AML-193 (cell line): ENCODE results near the gene TMEM150B.

Experiments
- DNase-seq, 2 experiments: peaks; one replicate each; lab custom pipeline; 2025; lab: John Stamatoyannopoulos, UW

Gene TMEM150B

GRCh38 chr19:55305983-55306562 lies 19.1 kb downstream of the TMEM150B start:
- DNase-seq = no peak

GRCh38 chr19:55305491-55305890 lies 19.6 kb downstream of the TMEM150B start:
- no peak for DNase-seq

GRCh38 chr19:55304980-55305379 lies 20.2 kb downstream of the TMEM150B start:
- DNase-seq = no peak

GRCh38 chr19:55304279-55304978 lies 20.7 kb downstream of the TMEM150B start:
- DNase-seq = peak; percentile 11 to 15

- DNase-seq = no peak
Measured at GRCh38 chr19:55303477-55303876, 21.7 kb downstream of the TMEM150B start.

- DNase-seq = no peak
Measured at GRCh38 chr19:55302318-55302703, 22.8 kb downstream of the TMEM150B start.

- DNase-seq = peak; percentile 69 to 73
Measured at GRCh38 chr19:55301459-55302317, 23.5 kb downstream of the TMEM150B start.

- no peak for DNase-seq
Measured at GRCh38 chr19:55300886-55301458, 24.2 kb downstream of the TMEM150B start.

GRCh38 chr19:55299991-55300390 lies 25.1 kb downstream of the TMEM150B start:
- DNase-seq = no peak

- DNase-seq = no peak
Measured at GRCh38 chr19:55297267-55297666, 27.9 kb downstream of the TMEM150B start.

- no peak for DNase-seq
Measured at GRCh38 chr19:55289117-55289796, 35.9 kb downstream of the TMEM150B start.

- no peak for DNase-seq
Measured at GRCh38 chr19:55287361-55288079, 37.6 kb downstream of the TMEM150B start.

GRCh38 chr19:55285229-55285890 lies 39.8 kb downstream of the TMEM150B start:
- no peak for DNase-seq

GRCh38 chr19:55284405-55285058 lies 40.6 kb downstream of the TMEM150B start:
- DNase-seq = no peak

- no peak for DNase-seq
Measured at GRCh38 chr19:55283548-55284377, 41.4 kb downstream of the TMEM150B start, which contains the start of gene BRSK1. Gene BRSK1, plus strand, starts transcription at chr19:55283997. Its CDS starts 446 bp downstream, at chr19:55284443.

- DNase-seq = peak; percentile 80 to 81
Measured at GRCh38 chr19:55279770-55280643, 45.1 kb downstream of the TMEM150B start, which contains the start of gene HSPBP1. Gene HSPBP1, minus strand, starts transcription at chr19:55280110. Its CDS starts 502 bp downstream, at chr19:55279608.

GRCh38 chr19:55279340-55279739 lies 45.8 kb downstream of the TMEM150B start:
- no peak for DNase-seq
